Karpas-422 (cell line): ENCODE results near the gene GDF9. TPM values are rescaled to one million over a fixed set of nuclear protein-coding genes. Genes with fewer than 3 reads are reported as not detected.
A peak's percentile ranks its signal among the peaks of the same experiment; 100 is the strongest.

Experiments used
- DNase-seq: peaks from one replicate; pipeline ENCODE4 v3.0.0-alpha.2; 2015
- H2AFZ ChIP-seq: fragments of 200-600 bp; sonication (generic); 2 replicates; pipeline ENCODE4 v1.6.1; 2014; ENCODE audit warnings: antibody characterized with exemption, low read length, mixed read lengths
- H3K27ac ChIP-seq: fragments of 200-600 bp; sonication (generic); 2 replicates; pipeline ENCODE4 v1.5.1; 2014; ENCODE audit warnings: mild to moderate bottlenecking, low read length, moderate library complexity
- H3K27me3 ChIP-seq: fragments of 200-600 bp; sonication (generic); 2 replicates; pipeline ENCODE4 v1.6.1; 2014; ENCODE audit warnings: low read length, mixed read lengths
- H3K36me3 ChIP-seq: fragments of 200-600 bp; sonication (generic); 2 replicates; pipeline ENCODE4 v1.6.1; 2014; ENCODE audit warnings: low read length, mixed read lengths; ENCODE audit not compliant: insufficient read depth
- H3K4me1 ChIP-seq: fragments of 200-600 bp; sonication (generic); 2 replicates; pipeline ENCODE4 v1.6.1; 2014; ENCODE audit warnings: mild to moderate bottlenecking, low read length, mixed read lengths
- H3K4me2 ChIP-seq: fragments of 200-600 bp; sonication (generic); 2 replicates; pipeline ENCODE4 v1.6.1; 2014; ENCODE audit warnings: low read length, low read depth, mild to moderate bottlenecking; ENCODE audit not compliant: poor library complexity, severe bottlenecking
- H3K4me3 ChIP-seq: fragments of 200-600 bp; sonication (generic); 2 replicates; pipeline ENCODE4 v1.5.1; 2014; ENCODE audit warnings: mild to moderate bottlenecking, antibody characterized with exemption, low read length, mixed read lengths
- H3K79me2 ChIP-seq: fragments of 200-600 bp; sonication (generic); 2 replicates; pipeline ENCODE4 v1.6.1; 2014; ENCODE audit warnings: mild to moderate bottlenecking, low read length, mixed read lengths
- H3K9ac ChIP-seq: fragments of 200-600 bp; sonication (generic); 2 replicates; pipeline ENCODE4 v1.6.0; 2014; ENCODE audit warnings: low read length
- H3K9me2 ChIP-seq: fragments of 200-600 bp; sonication (generic), shearing (Covaris generic); replicated peaks from 2 replicates; pipeline ENCODE4 v1.6.0; 2014; ENCODE audit warnings: mild to moderate bottlenecking, low read length, moderate library complexity; ENCODE audit not compliant: insufficient read depth
- H3K9me3 ChIP-seq: fragments of 300-700, 200-600 bp; sonication (generic); 2 replicates; pipeline ENCODE4 v1.6.1; 2014; ENCODE audit warnings: low read length, mixed read lengths
- H4K20me1 ChIP-seq: fragments of 200-600 bp; sonication (generic); 2 replicates; pipeline ENCODE4 v1.6.1; 2014; ENCODE audit warnings: mild to moderate bottlenecking, antibody characterized with exemption, low read length, low read depth; ENCODE audit not compliant: insufficient read depth
- total RNA-seq: library from RNA; depleted of rRNA; stranded (reverse); fragments of >200 nt; shearing (Covaris generic); gene quantifications from 2 replicates; pipeline ENCODE4 v1.2.3, GENCODE V29; 2014; ENCODE audit warnings: low replicate concordance

Gene GDF9
- total RNA-seq, 1 experiment from 2014 or later: 1.2 TPM

DNA sequence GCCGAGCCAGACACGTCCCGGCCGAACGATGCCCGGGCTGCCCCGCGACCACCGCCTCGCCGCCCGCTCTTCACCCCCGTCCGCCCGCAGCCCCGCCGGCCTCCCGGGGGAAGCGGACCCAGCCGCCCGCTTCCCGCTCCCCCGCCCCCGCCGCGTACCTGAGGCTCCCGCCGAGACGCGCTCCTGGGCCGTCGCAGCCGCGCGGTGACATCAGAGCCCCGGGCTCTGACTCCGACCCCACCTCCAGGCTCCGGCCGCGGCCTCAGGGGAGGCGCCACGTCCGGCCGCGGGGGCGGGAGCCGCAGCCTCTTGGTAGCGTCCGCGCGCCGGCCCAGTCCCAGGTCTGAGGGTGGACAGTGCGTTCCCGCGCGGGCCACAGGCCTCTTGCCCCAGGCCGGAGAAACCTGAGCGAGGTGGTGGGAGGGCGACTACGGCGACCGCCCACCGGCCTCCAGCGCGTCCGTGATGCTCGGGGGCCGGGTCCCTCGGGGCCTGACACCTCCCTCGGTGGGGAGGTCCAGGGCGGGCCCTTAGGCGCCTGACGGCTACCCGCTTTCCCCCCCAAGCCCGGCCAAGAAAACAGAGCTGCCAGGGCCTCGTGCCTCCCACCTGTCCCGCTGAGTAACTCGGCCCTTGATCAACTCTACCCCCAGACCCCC is 35.7 kb downstream of the GDF9 start, which contains the start of gene SHROOM1:
TSS of gene SHROOM1 (minus strand) at position 212 of the 659 bp plus-strand sequence. CDS start 4,507 bp downstream, outside the sequence.
- Histone ChIP-seq H3K4me1 (peaks cover 8% of the 10 kb centered on the region), H3K27me3 (no peaks in the 10 kb centered on the region), H4K20me1 (0 out of 2 replicates have a peak, but pooled peaks cover 3% of the 10 kb centered on the region), H3K9ac (peak within 1 kb of the TSS; percentile 82), H3K9me3 (no peaks in the 10 kb centered on the region), H3K9me2 (no peaks in the 10 kb centered on the region), H3K79me2 (no peaks in the 10 kb centered on the region), H3K4me3 (peak within 1 kb of the TSS; percentile 85), H3K27ac (no peak within 1 kb of the TSS), H2AFZ (peak within 1 kb of the TSS; percentile 96), H3K4me2 (peak within 1 kb of the TSS; percentile 84), H3K36me3 (no peaks in the 10 kb centered on the region)
- peak; percentile 72 for DNase-seq

DNA sequence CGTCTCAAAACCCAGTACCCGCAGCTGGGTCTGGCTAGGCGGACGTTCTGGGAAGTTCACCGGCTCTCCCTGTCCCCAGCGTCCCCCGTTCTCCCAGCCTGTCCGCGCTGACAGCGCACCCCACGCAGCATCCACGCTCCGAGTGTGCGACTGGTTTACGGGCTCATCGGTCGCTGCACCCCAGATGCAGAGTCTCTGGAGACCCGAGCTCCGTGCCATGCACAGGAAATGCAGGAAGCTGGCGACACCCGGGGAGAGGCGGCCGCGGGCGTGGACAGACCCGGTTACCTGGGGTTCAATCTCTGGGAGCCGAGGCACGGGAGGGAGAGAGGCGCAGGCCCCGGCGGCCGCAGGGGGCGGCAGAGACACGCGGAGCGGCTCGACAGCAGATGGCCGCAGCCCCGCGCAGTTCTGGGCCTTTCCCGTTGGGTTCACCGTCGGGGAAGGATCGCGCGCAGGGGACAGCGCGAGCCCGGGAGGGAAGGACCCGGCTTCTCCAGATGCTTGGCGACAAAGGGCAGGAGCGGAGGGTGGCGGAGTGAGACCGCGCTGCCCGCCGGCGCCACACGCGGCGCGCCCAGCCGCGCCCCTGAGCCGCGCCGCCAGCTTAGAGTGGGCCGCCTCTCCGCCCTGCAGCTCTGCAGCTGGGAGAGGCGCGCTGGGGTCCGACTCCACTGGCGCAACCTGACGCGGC is 36.4 kb downstream of the GDF9 start:
- Histone ChIP-seq H2AFZ (peak overlapping the region; percentile 96), H3K36me3 (no peaks in the 10 kb centered on the region), H3K4me3 (peak overlapping the region; percentile 85), H3K27me3 (no peaks in the 10 kb centered on the region), H3K9me3 (no peaks in the 10 kb centered on the region), H3K9ac (peak overlapping the region; percentile 82), H3K27ac (no peak overlapping the region), H4K20me1 (0 out of 2 replicates have a peak, but pooled peaks cover 3% of the 10 kb centered on the region), H3K4me1 (peaks cover 8% of the 10 kb centered on the region), H3K79me2 (no peaks in the 10 kb centered on the region), H3K4me2 (peak overlapping the region; percentile 84), H3K9me2 (no peaks in the 10 kb centered on the region)
- DNase-seq: peak; percentile 89

GRCh38 chr5:132828846-132829494 is 37.3 kb downstream of the GDF9 start:
- peak overlapping the region; percentile 84 for H3K4me2 ChIP-seq

DNA sequence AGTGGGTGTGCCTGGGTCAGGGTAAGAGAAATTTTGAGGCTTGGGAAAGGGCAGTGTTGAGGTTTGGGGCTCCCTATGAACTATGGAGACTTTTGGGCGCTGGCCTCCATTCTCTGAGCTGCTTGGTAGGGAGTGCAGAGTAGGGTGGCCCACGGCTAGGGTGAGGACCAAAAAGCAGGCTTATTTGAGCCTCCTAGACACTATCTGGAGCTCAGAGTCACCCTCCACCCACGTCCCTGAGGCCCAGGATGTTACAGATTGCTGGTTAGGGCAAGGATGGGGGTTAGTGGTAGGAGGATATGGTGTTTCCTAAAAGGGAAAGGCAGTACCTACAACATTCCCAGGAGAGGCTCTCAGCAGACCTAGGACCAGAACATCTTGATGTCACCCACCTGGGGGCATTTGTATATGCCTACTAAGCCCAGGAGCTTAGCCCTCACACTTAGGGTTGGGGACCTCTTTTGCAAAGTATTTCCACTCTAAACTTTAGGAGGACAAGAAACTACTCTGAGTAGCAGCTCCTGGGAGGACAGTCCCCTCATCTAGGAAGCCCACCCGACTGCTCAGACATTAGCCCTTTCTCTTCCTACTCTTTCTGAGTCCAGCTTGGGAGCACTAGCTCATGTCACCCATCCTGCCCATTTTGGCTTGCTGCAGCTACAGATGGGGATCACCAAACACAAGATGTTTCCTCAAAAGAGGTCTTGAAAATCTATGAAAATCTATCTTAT is 38.2 kb downstream of the GDF9 start:
- H3K4me2 ChIP-seq: no peak overlapping the region
- no peaks in the 10 kb centered on the region for H3K9me2 ChIP-seq
- DNase-seq: no peak
- no peaks in the 10 kb centered on the region for H3K9me3 ChIP-seq
- no peaks in the 10 kb centered on the region for H3K27me3 ChIP-seq
- H3K79me2 ChIP-seq: no peaks in the 10 kb centered on the region
- H2AFZ ChIP-seq: no peak overlapping the region
- no peak overlapping the region for H3K9ac ChIP-seq
- peaks cover 8% of the 10 kb centered on the region for H3K4me1 ChIP-seq
- H3K36me3 ChIP-seq: no peaks in the 10 kb centered on the region
- 0 out of 2 replicates have a peak, but pooled peaks cover 3% of the 10 kb centered on the region for H4K20me1 ChIP-seq
- H3K27ac ChIP-seq: no peak overlapping the region
- H3K4me3 ChIP-seq: no peak overlapping the region

More at GRCh38 chr5:132828846-132829494, 37.3 kb downstream of the GDF9 start:
- H3K27ac ChIP-seq: no peak overlapping the region
- peaks cover 8% of the 10 kb centered on the region for H3K4me1 ChIP-seq
- no peak overlapping the region for H3K4me3 ChIP-seq
- no peaks in the 10 kb centered on the region for H3K79me2 ChIP-seq
- DNase-seq: no peak
- H3K9ac ChIP-seq: no peak overlapping the region
- no peaks in the 10 kb centered on the region for H3K36me3 ChIP-seq
- no peaks in the 10 kb centered on the region for H3K9me3 ChIP-seq
- H2AFZ ChIP-seq: no peak overlapping the region
- H4K20me1 ChIP-seq: 0 out of 2 replicates have a peak, but pooled peaks cover 3% of the 10 kb centered on the region
- H3K9me2 ChIP-seq: no peaks in the 10 kb centered on the region
- no peaks in the 10 kb centered on the region for H3K27me3 ChIP-seq

- Histone ChIP-seq H3K9me3 (no peaks in the 10 kb centered on the region), H3K9me2 (no peaks in the 10 kb centered on the region), H3K4me2 (no peak overlapping the region), H3K9ac (no peak overlapping the region), H3K36me3 (no peaks in the 10 kb centered on the region), H4K20me1 (0 out of 2 replicates have a peak, but pooled peaks cover 3% of the 10 kb centered on the region), H3K4me3 (no peak overlapping the region), H2AFZ (no peak overlapping the region), H3K27ac (no peak overlapping the region), H3K4me1 (peaks cover 8% of the 10 kb centered on the region), H3K27me3 (no peaks in the 10 kb centered on the region), H3K79me2 (no peaks in the 10 kb centered on the region)
- DNase-seq: no peak
Observed at GRCh38 chr5:132826424-132827082, 39.7 kb downstream of the GDF9 start.

DNA sequence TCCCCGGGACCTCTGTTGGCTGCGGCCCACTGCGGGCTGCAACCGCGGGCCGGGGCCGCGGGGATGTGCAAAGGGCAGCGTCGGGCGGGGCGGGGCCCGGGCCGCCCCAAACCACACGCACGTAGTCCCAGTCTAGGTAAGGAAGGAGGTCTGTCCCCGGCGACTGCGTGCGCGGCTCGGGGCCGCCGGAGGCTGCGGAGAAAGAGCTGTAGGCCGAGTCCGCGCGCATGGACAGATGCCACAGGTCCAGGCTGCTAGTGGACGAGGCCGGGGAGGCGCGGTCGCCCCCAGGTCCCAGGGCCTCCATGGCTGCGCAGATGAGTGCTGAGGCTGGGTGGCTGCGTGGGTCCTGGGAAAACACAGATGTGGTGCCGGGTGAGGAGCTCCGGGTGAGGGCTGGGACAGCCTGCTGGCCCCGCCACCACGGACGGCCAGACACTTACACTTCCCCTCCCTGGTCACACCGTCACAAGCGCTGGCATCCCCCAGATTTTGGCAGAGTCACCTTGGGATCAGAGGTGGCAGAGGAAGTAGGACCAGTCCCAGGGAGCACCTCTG is 40.4 kb downstream of the GDF9 start:
- H3K4me1 ChIP-seq: peaks cover 8% of the 10 kb centered on the region
- H3K4me2 ChIP-seq: no peak overlapping the region
- H2AFZ ChIP-seq: no peak overlapping the region
- no peak overlapping the region for H3K4me3 ChIP-seq
- no peak overlapping the region for H3K27ac ChIP-seq
- no peaks in the 10 kb centered on the region for H3K9me2 ChIP-seq
- H3K9ac ChIP-seq: no peak overlapping the region
- no peaks in the 10 kb centered on the region for H3K36me3 ChIP-seq
- no peak for DNase-seq
- no peaks in the 10 kb centered on the region for H3K9me3 ChIP-seq
- 0 out of 2 replicates have a peak, but pooled peaks cover 3% of the 10 kb centered on the region for H4K20me1 ChIP-seq
- H3K27me3 ChIP-seq: no peaks in the 10 kb centered on the region
- no peaks in the 10 kb centered on the region for H3K79me2 ChIP-seq

- no peaks in the 10 kb centered on the region for H3K36me3 ChIP-seq
- no peaks in the 10 kb centered on the region for H3K27me3 ChIP-seq
- H3K79me2 ChIP-seq: no peaks in the 10 kb centered on the region
- H3K9me3 ChIP-seq: no peaks in the 10 kb centered on the region
- H4K20me1 ChIP-seq: 0 out of 2 replicates have a peak, but pooled peaks cover 3% of the 10 kb centered on the region
- H2AFZ ChIP-seq: no peak overlapping the region
- no peak overlapping the region for H3K27ac ChIP-seq
- H3K4me3 ChIP-seq: no peak overlapping the region
- no peak for DNase-seq
- H3K4me2 ChIP-seq: no peak overlapping the region
- peaks cover 5% of the 10 kb centered on the region for H3K4me1 ChIP-seq
- H3K9me2 ChIP-seq: no peaks in the 10 kb centered on the region
- H3K9ac ChIP-seq: no peak overlapping the region
Observed at GRCh38 chr5:132825033-132825833, 41.0 kb downstream of the GDF9 start.
